Measurements from ENCODE around the gene PHB1.

PHB1 gene

DNA sequence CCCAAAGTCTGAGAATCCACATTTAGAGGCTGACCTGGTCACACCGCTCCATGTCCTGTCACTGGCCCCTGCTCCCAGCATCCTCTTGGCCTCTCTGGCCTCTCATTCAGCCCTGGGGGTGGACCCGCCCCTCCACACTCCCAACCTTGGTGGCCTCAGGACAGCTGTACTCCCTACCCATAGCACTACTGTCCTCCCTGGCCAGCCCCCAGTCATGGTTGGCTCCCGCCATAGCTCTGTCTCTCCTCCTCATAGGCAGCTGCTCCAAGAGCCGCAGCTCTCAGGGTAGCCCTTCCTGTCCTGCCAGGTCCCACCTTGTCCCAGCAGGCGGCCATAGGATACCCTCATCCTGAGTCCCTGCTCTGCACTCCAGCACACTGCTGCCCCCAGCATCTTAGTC is 38.0 kb upstream of the PHB1 start:
- Histone ChIP-seq H3K27me3 (ENCODE audit: control insufficient read depth in 5 of 5, insufficient read depth in 4 of 5, low read length in 5 of 5) (peaks cover 2 to 19% (median 11%) of the 10 kb centered on the region in 5 donors), H3K9ac (ENCODE audit: low read length in 5 of 5) (no peak overlapping the region), H3K9me3 (ENCODE audit: control insufficient read depth in 5 of 5, low read length in 5 of 5) (peaks cover 0 to 2% (median 0%) of the 10 kb centered on the region in 5 donors), H3K27ac (ENCODE audit: low read depth, low read length) (no peak overlapping the region), H3K4me1 (ENCODE audit: control insufficient read depth in 5 of 5, insufficient read depth in 5 of 5, low read length in 5 of 5) (peaks cover 0 to 9% (median 0%) of the 10 kb centered on the region in 5 donors), H3K4me3 (ENCODE audit: low read depth in 1 of 5, low read length in 5 of 5) (no peak overlapping the region), H3K36me3 (ENCODE audit: control insufficient read depth in 5 of 5, insufficient read depth in 5 of 5, low read length in 5 of 5) (no peaks in the 10 kb centered on the region)

- H3K4me3 ChIP-seq (ENCODE audit: low read depth in 1 of 5, low read length in 5 of 5): no peak overlapping the region
- H3K27ac ChIP-seq (ENCODE audit: low read depth, low read length): no peak overlapping the region
- no peaks in the 10 kb centered on the region for H3K36me3 ChIP-seq (ENCODE audit: control insufficient read depth in 5 of 5, insufficient read depth in 5 of 5, low read length in 5 of 5)
- no peak overlapping the region for H3K9ac ChIP-seq (ENCODE audit: low read length in 5 of 5)
- H3K9me3 ChIP-seq (ENCODE audit: control insufficient read depth in 5 of 5, low read length in 5 of 5): peaks cover 0 to 1% (median 0%) of the 10 kb centered on the region in 5 donors
- H3K4me1 ChIP-seq (ENCODE audit: control insufficient read depth in 5 of 5, insufficient read depth in 5 of 5, low read length in 5 of 5): peaks cover 0 to 9% (median 0%) of the 10 kb centered on the region in 5 donors
- H3K27me3 ChIP-seq (ENCODE audit: control insufficient read depth in 5 of 5, insufficient read depth in 4 of 5, low read length in 5 of 5): peaks cover 0 to 15% (median 8%) of the 10 kb centered on the region in 5 donors
These were observed 37.5 kb upstream of the PHB1 start for GRCh38 chr17:49452201-49452600.

GRCh38 chr17:49450735-49451134 is 36.1 kb upstream of the PHB1 start:
- no peak overlapping the region for H3K27ac ChIP-seq (ENCODE audit: low read depth, low read length)
- H3K36me3 ChIP-seq (ENCODE audit: control insufficient read depth in 5 of 5, insufficient read depth in 5 of 5, low read length in 5 of 5): no peaks in the 10 kb centered on the region
- peaks cover 0 to 9% (median 0%) of the 10 kb centered on the region in 5 donors for H3K4me1 ChIP-seq (ENCODE audit: control insufficient read depth in 5 of 5, insufficient read depth in 5 of 5, low read length in 5 of 5)
- H3K9me3 ChIP-seq (ENCODE audit: control insufficient read depth in 5 of 5, low read length in 5 of 5): no peaks in the 10 kb centered on the region
- H3K9ac ChIP-seq (ENCODE audit: low read length in 5 of 5): no peak overlapping the region
- H3K4me3 ChIP-seq (ENCODE audit: low read depth in 1 of 5, low read length in 5 of 5): no peak overlapping the region
- peaks cover 0 to 7% (median 0%) of the 10 kb centered on the region in 5 donors for H3K27me3 ChIP-seq (ENCODE audit: control insufficient read depth in 5 of 5, insufficient read depth in 4 of 5, low read length in 5 of 5)

GRCh38 chr17:49450181-49450580 is 35.5 kb upstream of the PHB1 start:
- peaks cover 0 to 6% (median 2%) of the 10 kb centered on the region in 5 donors for H3K27me3 ChIP-seq (ENCODE audit: control insufficient read depth in 5 of 5, insufficient read depth in 4 of 5, low read length in 5 of 5)
- H3K4me3 ChIP-seq (ENCODE audit: low read depth in 1 of 5, low read length in 5 of 5): no peak overlapping the region
- H3K36me3 ChIP-seq (ENCODE audit: control insufficient read depth in 5 of 5, insufficient read depth in 5 of 5, low read length in 5 of 5): no peaks in the 10 kb centered on the region
- peaks cover 0 to 9% (median 0%) of the 10 kb centered on the region in 5 donors for H3K4me1 ChIP-seq (ENCODE audit: control insufficient read depth in 5 of 5, insufficient read depth in 5 of 5, low read length in 5 of 5)
- H3K27ac ChIP-seq (ENCODE audit: low read depth, low read length): no peak overlapping the region
- H3K9me3 ChIP-seq (ENCODE audit: control insufficient read depth in 5 of 5, low read length in 5 of 5): no peaks in the 10 kb centered on the region
- no peak overlapping the region for H3K9ac ChIP-seq (ENCODE audit: low read length in 5 of 5)

DNA sequence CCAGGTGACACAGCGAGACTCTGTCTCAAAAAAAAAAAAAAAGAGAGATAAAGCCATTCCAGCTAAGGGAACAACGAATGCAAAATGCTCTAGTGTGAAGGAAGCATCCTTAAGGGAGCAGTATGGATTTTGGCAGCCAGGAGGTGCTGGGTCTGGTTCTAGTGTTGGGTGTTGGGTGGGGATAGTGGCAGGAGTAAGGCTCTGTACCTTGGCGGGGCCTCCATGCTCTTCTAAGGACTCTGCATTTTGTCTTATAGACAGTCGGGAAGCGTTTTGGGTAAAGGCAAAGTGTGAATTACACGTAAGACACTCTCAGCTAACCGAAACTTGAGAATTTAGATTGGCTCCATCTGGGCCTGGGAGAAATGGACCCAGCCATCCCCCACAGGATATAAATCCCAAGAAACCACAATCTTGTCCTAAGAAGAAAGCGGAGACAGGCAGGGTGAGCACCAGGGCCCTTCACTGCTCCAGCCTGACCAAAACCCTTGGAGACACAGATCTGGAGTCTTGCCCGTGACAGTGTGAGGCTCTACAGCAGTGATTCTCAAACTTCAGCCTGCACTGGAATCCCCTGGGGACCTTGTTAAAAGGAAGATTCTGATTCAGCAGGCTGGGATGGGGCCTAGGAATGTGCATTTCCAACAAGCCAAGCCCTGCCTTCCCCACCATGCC is 33.1 kb upstream of the PHB1 start:
- Histone ChIP-seq H3K9me3 (ENCODE audit: control insufficient read depth in 5 of 5, low read length in 5 of 5) (no peaks in the 10 kb centered on the region), H3K36me3 (ENCODE audit: control insufficient read depth in 5 of 5, insufficient read depth in 5 of 5, low read length in 5 of 5) (no peaks in the 10 kb centered on the region), H3K9ac (ENCODE audit: low read length in 5 of 5) (no peak overlapping the region), H3K27ac (ENCODE audit: low read depth, low read length) (no peak overlapping the region), H3K27me3 (ENCODE audit: control insufficient read depth in 5 of 5, insufficient read depth in 4 of 5, low read length in 5 of 5) (peaks cover 6 to 14% (median 9%) of the 10 kb centered on the region in 5 donors), H3K4me3 (ENCODE audit: low read depth in 1 of 5, low read length in 5 of 5) (no peak overlapping the region), H3K4me1 (ENCODE audit: control insufficient read depth in 5 of 5, insufficient read depth in 5 of 5, low read length in 5 of 5) (peaks cover 0 to 9% (median 0%) of the 10 kb centered on the region in 5 donors)

- Histone ChIP-seq H3K27ac (ENCODE audit: low read depth, low read length) (no peak overlapping the region), H3K27me3 (ENCODE audit: control insufficient read depth in 5 of 5, insufficient read depth in 4 of 5, low read length in 5 of 5) (peaks cover 8 to 23% (median 12%) of the 10 kb centered on the region in 5 donors), H3K36me3 (ENCODE audit: control insufficient read depth in 5 of 5, insufficient read depth in 5 of 5, low read length in 5 of 5) (no peaks in the 10 kb centered on the region), H3K9ac (ENCODE audit: low read length in 5 of 5) (no peak overlapping the region), H3K9me3 (ENCODE audit: control insufficient read depth in 5 of 5, low read length in 5 of 5) (no peaks in the 10 kb centered on the region), H3K4me3 (ENCODE audit: low read depth in 1 of 5, low read length in 5 of 5) (no peak overlapping the region), H3K4me1 (ENCODE audit: control insufficient read depth in 5 of 5, insufficient read depth in 5 of 5, low read length in 5 of 5) (peaks cover 0 to 6% (median 0%) of the 10 kb centered on the region in 5 donors)
These were observed 30.9 kb upstream of the PHB1 start for GRCh38 chr17:49445591-49445990.

- Histone ChIP-seq H3K27ac (ENCODE audit: low read depth, low read length) (no peak overlapping the region), H3K4me3 (ENCODE audit: low read depth in 1 of 5, low read length in 5 of 5) (no peak overlapping the region), H3K27me3 (ENCODE audit: control insufficient read depth in 5 of 5, insufficient read depth in 4 of 5, low read length in 5 of 5) (peaks cover 13 to 35% (median 22%) of the 10 kb centered on the region in 5 donors)
These were observed 29.7 kb upstream of the PHB1 start for GRCh38 chr17:49444384-49444783.

GRCh38 chr17:49443862-49444261 is 29.2 kb upstream of the PHB1 start:
- H3K9ac ChIP-seq (ENCODE audit: low read length in 5 of 5): no peak overlapping the region
- no peaks in the 10 kb centered on the region for H3K36me3 ChIP-seq (ENCODE audit: control insufficient read depth in 5 of 5, insufficient read depth in 5 of 5, low read length in 5 of 5)
- peaks cover 17 to 39% (median 27%) of the 10 kb centered on the region in 5 donors for H3K27me3 ChIP-seq (ENCODE audit: control insufficient read depth in 5 of 5, insufficient read depth in 4 of 5, low read length in 5 of 5)
- no peak overlapping the region for H3K27ac ChIP-seq (ENCODE audit: low read depth, low read length)
- no peaks in the 10 kb centered on the region for H3K9me3 ChIP-seq (ENCODE audit: control insufficient read depth in 5 of 5, low read length in 5 of 5)
- peaks cover 0 to 6% (median 0%) of the 10 kb centered on the region in 5 donors for H3K4me1 ChIP-seq (ENCODE audit: control insufficient read depth in 5 of 5, insufficient read depth in 5 of 5, low read length in 5 of 5)
- no peak overlapping the region for H3K4me3 ChIP-seq (ENCODE audit: low read depth in 1 of 5, low read length in 5 of 5)

More at GRCh38 chr17:49444384-49444783, 29.7 kb upstream of the PHB1 start:
- Histone ChIP-seq H3K4me1 (ENCODE audit: control insufficient read depth in 5 of 5, insufficient read depth in 5 of 5, low read length in 5 of 5) (peaks cover 0 to 6% (median 0%) of the 10 kb centered on the region in 5 donors), H3K9me3 (ENCODE audit: control insufficient read depth in 5 of 5, low read length in 5 of 5) (no peaks in the 10 kb centered on the region), H3K9ac (ENCODE audit: low read length in 5 of 5) (no peak overlapping the region), H3K36me3 (ENCODE audit: control insufficient read depth in 5 of 5, insufficient read depth in 5 of 5, low read length in 5 of 5) (no peaks in the 10 kb centered on the region)

DNA sequence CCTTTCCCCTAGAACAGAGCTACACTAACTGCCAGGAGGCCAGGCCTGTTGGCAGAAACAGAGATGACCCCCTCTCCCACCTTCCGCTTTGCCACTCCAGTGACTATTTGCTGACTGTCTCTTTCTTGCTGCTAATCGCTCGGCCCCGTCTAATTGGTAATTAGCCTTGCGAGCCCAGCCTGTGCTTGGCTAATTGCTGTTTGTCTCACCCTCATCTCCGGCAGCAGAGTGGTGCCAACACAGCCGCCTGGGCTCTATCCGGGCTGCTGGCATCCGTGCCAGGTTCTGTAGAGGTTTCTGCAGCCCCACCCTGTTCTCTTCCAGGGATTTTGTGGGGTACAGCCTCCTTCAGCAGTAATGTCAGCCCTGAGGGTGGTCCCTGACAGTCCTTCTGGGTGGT is 27.4 kb upstream of the PHB1 start:
- no peak overlapping the region for H3K27ac ChIP-seq (ENCODE audit: low read depth, low read length)
- no peaks in the 10 kb centered on the region for H3K9me3 ChIP-seq (ENCODE audit: control insufficient read depth in 5 of 5, low read length in 5 of 5)
- no peak overlapping the region for H3K4me3 ChIP-seq (ENCODE audit: low read depth in 1 of 5, low read length in 5 of 5)
- peaks cover 17 to 48% (median 37%) of the 10 kb centered on the region in 5 donors for H3K27me3 ChIP-seq (ENCODE audit: control insufficient read depth in 5 of 5, insufficient read depth in 4 of 5, low read length in 5 of 5)
- no peaks in the 10 kb centered on the region for H3K36me3 ChIP-seq (ENCODE audit: control insufficient read depth in 5 of 5, insufficient read depth in 5 of 5, low read length in 5 of 5)
- peaks cover 0 to 2% (median 0%) of the 10 kb centered on the region in 5 donors for H3K4me1 ChIP-seq (ENCODE audit: control insufficient read depth in 5 of 5, insufficient read depth in 5 of 5, low read length in 5 of 5)
- no peak overlapping the region for H3K9ac ChIP-seq (ENCODE audit: low read length in 5 of 5)

- H3K27me3 ChIP-seq (ENCODE audit: control insufficient read depth in 5 of 5, insufficient read depth in 4 of 5, low read length in 5 of 5): peaks cover 17 to 48% (median 37%) of the 10 kb centered on the region in 5 donors
- no peak overlapping the region for H3K4me3 ChIP-seq (ENCODE audit: low read depth in 1 of 5, low read length in 5 of 5)
- no peak overlapping the region for H3K9ac ChIP-seq (ENCODE audit: low read length in 5 of 5)
- no peak overlapping the region for H3K27ac ChIP-seq (ENCODE audit: low read depth, low read length)
- no peaks in the 10 kb centered on the region for H3K9me3 ChIP-seq (ENCODE audit: control insufficient read depth in 5 of 5, low read length in 5 of 5)
- H3K36me3 ChIP-seq (ENCODE audit: control insufficient read depth in 5 of 5, insufficient read depth in 5 of 5, low read length in 5 of 5): no peaks in the 10 kb centered on the region
- H3K4me1 ChIP-seq (ENCODE audit: control insufficient read depth in 5 of 5, insufficient read depth in 5 of 5, low read length in 5 of 5): peaks cover 0 to 2% (median 0%) of the 10 kb centered on the region in 5 donors
These were observed 26.9 kb upstream of the PHB1 start for GRCh38 chr17:49441578-49441977.
